K562 (cell line): ENCODE results near the gene RNMT.

Experiments
- BRCA1 ChIP-seq, 2 experiments: fragments of 450-650 bp in 1 of 2; sonication (generic) in 1 of 2; formaldehyde crosslinking in 1 of 2; IDR thresholded peaks; 2 replicates each; pipeline versions ENCODE4 v1.5.0 to v1.6.1; 2017 to 2020; ENCODE audit warnings: mild to moderate bottlenecking in 1 of 2, missing genetic modification reagents in 1 of 2
- CHD4 ChIP-seq: fragments of 200-600 bp; sonication (generic); IDR thresholded peaks from 3 replicates; pipeline ENCODE4 v1.6.1; 2012; ENCODE audit warnings: low read depth, mild to moderate bottlenecking, mixed read lengths, low read length, inconsistent platforms; ENCODE audit not compliant: insufficient read depth, insufficient replicate concordance, poor library complexity, severe bottlenecking
- CTCF ChIP-seq, 3 experiments: IDR thresholded peaks in 2 of 3; conservative IDR thresholded peaks in 1 of 3; 2 replicates each; pipeline ENCODE4 v1.5.1; 2011 to 2012; ENCODE audit warnings: low read length in 3 of 3, mild to moderate bottlenecking in 3 of 3, control low read depth in 2 of 3, improper control_type of control experiment in 1 of 3, inconsistent platforms in 1 of 3, low read depth in 1 of 3, mixed read lengths in 1 of 3, moderate library complexity in 1 of 3; ENCODE audit not compliant: insufficient read depth in 2 of 3
- EWSR1 ChIP-seq: fragments of 450-650 bp; IDR thresholded peaks from 2 replicates; pipeline ENCODE4 v1.6.1; 2018; ENCODE audit warnings: borderline replicate concordance, mild to moderate bottlenecking, low read depth, moderate library complexity; ENCODE audit not compliant: partially characterized antibody
- EZH2 ChIP-seq: IDR thresholded peaks from 2 replicates; pipeline ENCODE4 v1.6.1; 2012; ENCODE audit warnings: low read depth, mild to moderate bottlenecking, inconsistent platforms, low read length, borderline replicate concordance
- HIVEP1 ChIP-seq: fragments of 250-450 bp; sonication (Bioruptor Pico); IDR thresholded peaks from 2 replicates; pipeline ENCODE4 v1.4.0; 2020; ENCODE audit warnings: mild to moderate bottlenecking
- HNRNPL ChIP-seq: fragments of 200-400 bp; formaldehyde crosslinking; IDR thresholded peaks from 2 replicates; pipeline ENCODE4 v1.6.1; 2017; ENCODE audit warnings: low read depth, mild to moderate bottlenecking, low read length
- MAFF ChIP-seq: IDR thresholded peaks from 2 replicates; pipeline ENCODE4 v1.6.1; 2012; ENCODE audit warnings: low read length, improper control_type of control experiment
- NFIC ChIP-seq: fragments of 450-650 bp; IDR thresholded peaks from 2 replicates; pipeline ENCODE4 v1.6.1; 2017; ENCODE audit warnings: mild to moderate bottlenecking, inconsistent platforms
- SREBF2 ChIP-seq: sonication (generic); formaldehyde crosslinking; IDR thresholded peaks from 2 replicates; pipeline ENCODE4 v1.4.0; 2020; ENCODE audit warnings: mild to moderate bottlenecking, missing genetic modification reagents
- TAF7 ChIP-seq: fragments of 450-650 bp; IDR thresholded peaks from 2 replicates; pipeline ENCODE4 v1.6.1; 2016; ENCODE audit warnings: missing genetic modification characterization, missing compliant biosample characterization
- TF ChIP-seq, protein P1 (sequence below): sonication (generic); formaldehyde crosslinking; IDR thresholded peaks from 2 replicates; pipeline ENCODE4 v1.8.0; 2022; ENCODE audit warnings: mild to moderate bottlenecking, missing genetic modification reagents
- TF ChIP-seq, protein P2 (sequence below): sonication (generic); formaldehyde crosslinking; IDR thresholded peaks from 2 replicates; pipeline ENCODE4 v1.8.0; 2023; ENCODE audit warnings: mild to moderate bottlenecking, missing genetic modification reagents

DNA sequence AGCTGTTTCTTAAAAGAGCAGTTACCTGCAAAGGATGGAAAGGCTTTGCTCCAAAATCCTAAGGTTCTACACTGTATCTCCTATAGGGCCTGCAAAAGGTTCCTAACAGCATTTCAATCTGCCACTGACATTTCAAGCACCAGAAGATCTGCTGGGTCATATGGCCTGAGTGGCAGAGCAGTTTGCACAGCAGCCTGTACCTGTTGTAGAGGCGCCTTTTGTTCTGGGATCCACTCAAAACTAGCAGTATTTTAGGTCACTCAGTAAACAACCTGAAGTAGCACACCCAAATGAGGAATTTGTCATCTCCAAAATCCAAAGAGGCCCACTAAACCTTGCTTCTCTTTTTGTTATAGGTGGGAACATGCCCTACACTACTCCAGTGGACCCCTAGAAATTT, 6.3 kb upstream of the RNMT start:
- TF ChIP-seq, protein P1, sequence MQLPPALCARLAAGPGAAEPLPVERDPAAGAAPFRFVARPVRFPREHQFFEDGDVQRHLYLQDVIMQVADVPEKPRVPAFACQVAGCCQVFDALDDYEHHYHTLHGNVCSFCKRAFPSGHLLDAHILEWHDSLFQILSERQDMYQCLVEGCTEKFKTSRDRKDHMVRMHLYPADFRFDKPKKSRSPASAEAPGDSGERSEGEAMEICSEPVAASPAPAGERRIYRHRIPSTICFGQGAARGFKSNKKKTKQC (CRISPR knock-in tag) = no peak
- TF ChIP-seq, protein P2, sequence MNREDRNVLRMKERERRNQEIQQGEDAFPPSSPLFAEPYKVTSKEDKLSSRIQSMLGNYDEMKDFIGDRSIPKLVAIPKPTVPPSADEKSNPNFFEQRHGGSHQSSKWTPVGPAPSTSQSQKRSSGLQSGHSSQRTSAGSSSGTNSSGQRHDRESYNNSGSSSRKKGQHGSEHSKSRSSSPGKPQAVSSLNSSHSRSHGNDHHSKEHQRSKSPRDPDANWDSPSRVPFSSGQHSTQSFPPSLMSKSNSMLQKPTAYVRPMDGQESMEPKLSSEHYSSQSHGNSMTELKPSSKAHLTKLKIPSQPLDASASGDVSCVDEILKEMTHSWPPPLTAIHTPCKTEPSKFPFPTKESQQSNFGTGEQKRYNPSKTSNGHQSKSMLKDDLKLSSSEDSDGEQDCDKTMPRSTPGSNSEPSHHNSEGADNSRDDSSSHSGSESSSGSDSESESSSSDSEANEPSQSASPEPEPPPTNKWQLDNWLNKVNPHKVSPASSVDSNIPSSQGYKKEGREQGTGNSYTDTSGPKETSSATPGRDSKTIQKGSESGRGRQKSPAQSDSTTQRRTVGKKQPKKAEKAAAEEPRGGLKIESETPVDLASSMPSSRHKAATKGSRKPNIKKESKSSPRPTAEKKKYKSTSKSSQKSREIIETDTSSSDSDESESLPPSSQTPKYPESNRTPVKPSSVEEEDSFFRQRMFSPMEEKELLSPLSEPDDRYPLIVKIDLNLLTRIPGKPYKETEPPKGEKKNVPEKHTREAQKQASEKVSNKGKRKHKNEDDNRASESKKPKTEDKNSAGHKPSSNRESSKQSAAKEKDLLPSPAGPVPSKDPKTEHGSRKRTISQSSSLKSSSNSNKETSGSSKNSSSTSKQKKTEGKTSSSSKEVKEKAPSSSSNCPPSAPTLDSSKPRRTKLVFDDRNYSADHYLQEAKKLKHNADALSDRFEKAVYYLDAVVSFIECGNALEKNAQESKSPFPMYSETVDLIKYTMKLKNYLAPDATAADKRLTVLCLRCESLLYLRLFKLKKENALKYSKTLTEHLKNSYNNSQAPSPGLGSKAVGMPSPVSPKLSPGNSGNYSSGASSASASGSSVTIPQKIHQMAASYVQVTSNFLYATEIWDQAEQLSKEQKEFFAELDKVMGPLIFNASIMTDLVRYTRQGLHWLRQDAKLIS (CRISPR knock-in tag) = no peak
- no peak for TF ChIP-seq EZH2
- TF ChIP-seq NFIC = no peak
- no peak for TF ChIP-seq EWSR1
- no peak for TF ChIP-seq CTCF (IDR thresholded peaks at IDR 0.05 in 2 of 3, conservative IDR thresholded peaks at IDR 0.05 in 1 of 3; ENCODE audit: insufficient read depth in 2 of 3, low read depth in 1 of 3, low read length in 3 of 3)
- TF ChIP-seq CHD4 = no peak
- no peak for TF ChIP-seq MAFF
- TF ChIP-seq HNRNPL = no peak
- TF ChIP-seq BRCA1 (IDR thresholded peaks at IDR 0.05) = no peak
- TF ChIP-seq BRCA1 (CRISPR knock-in tag; IDR thresholded peaks at IDR 0.05) = no peak
- no peak for TF ChIP-seq SREBF2 (CRISPR knock-in tag)
- no peak for TF ChIP-seq TAF7 (tag)
- TF ChIP-seq HIVEP1 (CRISPR knock-in tag) = no peak
